Measurements from ENCODE around the gene TESK1.
A peak's percentile ranks its signal among the peaks of the same experiment; 100 is the strongest.

Gene TESK1

DNA sequence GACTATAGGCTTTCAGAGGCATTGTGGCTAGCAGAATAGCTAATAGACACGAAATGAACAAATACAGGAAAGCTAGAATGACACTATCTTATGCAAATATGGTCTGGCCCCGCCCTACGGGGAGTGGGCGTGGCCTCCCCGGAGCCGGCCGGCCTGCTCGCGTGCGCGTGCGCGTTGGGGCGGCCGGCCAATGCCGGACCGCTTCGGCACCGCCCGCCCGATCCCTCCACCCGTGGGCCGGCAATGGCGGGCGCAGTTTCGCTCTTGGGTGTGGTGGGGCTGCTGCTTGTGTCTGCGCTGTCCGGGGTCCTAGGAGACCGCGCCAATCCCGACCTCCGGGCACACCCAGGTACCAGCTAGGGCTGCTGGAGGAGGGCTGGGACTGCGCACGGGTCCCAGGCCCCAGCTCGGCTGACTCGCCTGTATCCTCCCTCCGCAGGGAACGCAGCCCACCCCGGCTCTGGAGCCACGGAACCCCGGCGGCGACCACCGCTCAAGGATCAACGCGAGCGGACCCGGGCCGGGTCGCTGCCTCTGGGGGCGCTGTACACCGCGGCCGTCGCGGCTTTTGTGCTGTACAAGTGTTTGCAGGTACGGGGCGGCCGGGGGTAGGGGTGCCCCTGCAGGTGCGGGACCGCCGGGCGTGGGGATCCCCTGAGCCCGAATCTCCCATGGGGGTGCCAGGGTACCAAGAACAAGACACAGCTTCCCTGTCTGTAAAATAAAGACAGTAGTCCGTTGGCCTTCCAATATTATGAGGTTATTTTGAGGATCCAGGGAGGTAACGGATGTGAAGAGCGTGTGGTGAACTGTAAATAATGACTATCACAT is 53.3 kb downstream of the TESK1 start, which contains the start of gene CCDC107:
TSS of gene CCDC107 (plus strand) at position 156 of the 831 bp plus-strand sequence. CDS start at position 244, 88 bp downstream.
- CTCF ChIA-PET = interaction anchor here (0.7 to 12.2 kb wide), 33 partner anchors 8 to 562 kb away, joined by 3 to 138 read pairs (median 5); partner anchors contain the start of genes FAM221B, GBA2, MSMP and PIGO
- TF ChIP-seq, protein P1, sequence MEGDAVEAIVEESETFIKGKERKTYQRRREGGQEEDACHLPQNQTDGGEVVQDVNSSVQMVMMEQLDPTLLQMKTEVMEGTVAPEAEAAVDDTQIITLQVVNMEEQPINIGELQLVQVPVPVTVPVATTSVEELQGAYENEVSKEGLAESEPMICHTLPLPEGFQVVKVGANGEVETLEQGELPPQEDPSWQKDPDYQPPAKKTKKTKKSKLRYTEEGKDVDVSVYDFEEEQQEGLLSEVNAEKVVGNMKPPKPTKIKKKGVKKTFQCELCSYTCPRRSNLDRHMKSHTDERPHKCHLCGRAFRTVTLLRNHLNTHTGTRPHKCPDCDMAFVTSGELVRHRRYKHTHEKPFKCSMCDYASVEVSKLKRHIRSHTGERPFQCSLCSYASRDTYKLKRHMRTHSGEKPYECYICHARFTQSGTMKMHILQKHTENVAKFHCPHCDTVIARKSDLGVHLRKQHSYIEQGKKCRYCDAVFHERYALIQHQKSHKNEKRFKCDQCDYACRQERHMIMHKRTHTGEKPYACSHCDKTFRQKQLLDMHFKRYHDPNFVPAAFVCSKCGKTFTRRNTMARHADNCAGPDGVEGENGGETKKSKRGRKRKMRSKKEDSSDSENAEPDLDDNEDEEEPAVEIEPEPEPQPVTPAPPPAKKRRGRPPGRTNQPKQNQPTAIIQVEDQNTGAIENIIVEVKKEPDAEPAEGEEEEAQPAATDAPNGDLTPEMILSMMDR (IDR thresholded peaks at IDR 0.05; ENCODE audit: control extremely low read depth, extremely low read depth, low read depth, missing control alignments) = peak; percentile 68

DNA sequence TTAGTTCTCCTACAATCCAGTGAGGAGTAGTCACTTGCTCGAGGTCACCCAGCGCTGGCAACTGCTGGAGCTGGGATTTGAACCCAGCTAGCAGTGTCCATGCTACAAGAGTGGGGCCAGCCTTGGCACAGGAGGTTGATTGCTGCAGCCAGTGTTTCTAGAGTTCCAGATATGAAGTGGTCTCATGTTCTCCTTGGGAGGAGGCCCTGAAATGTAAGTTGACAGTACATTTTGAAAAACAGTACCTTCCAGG is 53.8 kb downstream of the TESK1 start:
- ChIA-PET POLR2A (no interaction called here), CTCF (interaction anchor here (0.7 to 12.2 kb wide), 21 partner anchors 9 to 167 kb away, joined by 3 to 138 read pairs (median 5); partner anchors contain the start of gene MSMP)
- no peak for DNase-seq (ENCODE audit: extremely low spot score)
- TF ChIP-seq, protein P1 (IDR thresholded peaks at IDR 0.05; ENCODE audit: control extremely low read depth, extremely low read depth, low read depth, missing control alignments) = no peak

More for the DNA sequence above, 53.3 kb downstream of the TESK1 start, which contains the start of gene CCDC107:
- peak; percentile 97 for DNase-seq (ENCODE audit: extremely low spot score)
- POLR2A ChIA-PET = interaction anchor here (0.6 to 1.2 kb wide), 4 partner anchors 13 to 198 kb away, joined by 3 read pairs; partner anchors contain the start of gene TESK1

DNA sequence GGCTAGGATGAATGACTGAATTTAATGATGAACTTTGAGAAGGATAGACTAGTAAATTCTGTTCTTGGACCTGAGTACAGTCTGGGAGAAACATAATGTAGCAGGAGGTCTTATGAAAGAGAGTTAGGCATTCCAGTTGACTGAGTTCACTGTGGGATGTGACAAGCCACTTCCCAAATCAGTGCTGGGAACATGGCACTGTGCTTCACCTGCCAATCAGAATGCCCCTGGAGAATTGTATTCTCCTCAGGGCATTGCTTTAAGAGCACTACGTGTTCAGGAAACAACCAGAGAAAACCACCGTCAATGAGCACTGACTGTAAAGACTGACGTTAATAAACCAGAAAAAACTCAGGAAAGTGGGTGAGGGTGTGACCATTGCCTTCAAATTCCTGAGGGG is 54.3 kb downstream of the TESK1 start:
- TF ChIP-seq, protein P1 (IDR thresholded peaks at IDR 0.05; ENCODE audit: control extremely low read depth, extremely low read depth, low read depth, missing control alignments) = no peak
- ChIA-PET POLR2A (no interaction called here), CTCF (interaction anchor here (0.7 to 12.2 kb wide), 19 partner anchors 8 to 167 kb away, joined by 3 to 138 read pairs (median 5); partner anchors contain the start of gene MSMP)
- no peak for DNase-seq (ENCODE audit: extremely low spot score)

Data from GM10248 (cell line).